H9 (cell line): ENCODE measurements around the gene CEP152. TPM values are rescaled to one million over a fixed set of nuclear protein-coding genes. Genes with fewer than 3 reads are reported as not detected.

ENCODE experiments used
- DNase-seq: peaks from one replicate; pipeline ENCODE4 v3.0.0-alpha.2; 2017
- H2AFZ ChIP-seq: one replicate; pipeline ENCODE4 v1.6.1; 2013; ENCODE audit warnings: mild to moderate bottlenecking, low read length, control low read depth, moderate library complexity
- H2AK5ac ChIP-seq: 2 replicates; pipeline ENCODE4 v1.6.1; 2013; ENCODE audit warnings: low read length, control low read depth, mixed read lengths; ENCODE audit not compliant: insufficient read length
- H2BK120ac ChIP-seq: one replicate; pipeline ENCODE4 v1.6.1; 2013; ENCODE audit warnings: low read depth, mild to moderate bottlenecking, low read length, control low read depth, inconsistent platforms; ENCODE audit not compliant: poor library complexity, severe bottlenecking
- H2BK12ac ChIP-seq: 2 replicates; pipeline ENCODE4 v1.6.1; 2013; ENCODE audit warnings: low read length, control low read depth, mixed read lengths, low read depth; ENCODE audit not compliant: insufficient read length
- H2BK15ac ChIP-seq: 2 replicates; pipeline ENCODE4 v1.6.1; 2013; ENCODE audit warnings: low read depth, low read length, control low read depth
- H2BK20ac ChIP-seq: one replicate; pipeline ENCODE4 v1.6.1; 2013; ENCODE audit warnings: low read depth, mild to moderate bottlenecking, low read length, control low read depth, inconsistent platforms; ENCODE audit not compliant: poor library complexity, severe bottlenecking
- H2BK5ac ChIP-seq: 2 replicates; pipeline ENCODE4 v1.6.1; 2013; ENCODE audit warnings: low read length, control low read depth, mixed read lengths; ENCODE audit not compliant: insufficient read length
- H3K14ac ChIP-seq: 2 replicates; pipeline ENCODE4 v1.6.1; 2013; ENCODE audit warnings: low read length, control low read depth; ENCODE audit not compliant: insufficient read depth
- H3K18ac ChIP-seq: 2 replicates; pipeline ENCODE4 v1.6.1; 2013; ENCODE audit warnings: low read depth, mild to moderate bottlenecking, mixed read lengths, low read length, control low read depth; ENCODE audit not compliant: insufficient read length
- H3K23ac ChIP-seq: 2 replicates; pipeline ENCODE4 v1.6.1; 2013; ENCODE audit warnings: low read length, control low read depth, mixed read lengths, low read depth; ENCODE audit not compliant: insufficient read length
- H3K23me2 ChIP-seq: 2 replicates; pipeline ENCODE4 v1.6.1; 2013; ENCODE audit warnings: low read depth, mild to moderate bottlenecking, mixed read lengths, low read length, control low read depth; ENCODE audit not compliant: insufficient read length, poor library complexity, severe bottlenecking
- H3K27ac ChIP-seq: 2 replicates; pipeline ENCODE4 v1.5.1; 2013; ENCODE audit warnings: low read length, control low read depth, mixed read lengths, low read depth; ENCODE audit not compliant: insufficient read length
- H3K27me3 ChIP-seq: 2 replicates; pipeline ENCODE4 v1.6.1; 2013; ENCODE audit warnings: low read length, control low read depth, inconsistent platforms; ENCODE audit not compliant: insufficient read depth
- H3K4ac ChIP-seq: 2 replicates; pipeline ENCODE4 v1.6.1; 2013; ENCODE audit warnings: low read depth, mild to moderate bottlenecking, control low read depth, inconsistent platforms, low read length, moderate library complexity
- H3K4me1 ChIP-seq: 2 replicates; pipeline ENCODE4 v1.6.1; 2013; ENCODE audit warnings: low read length, control low read depth, inconsistent platforms; ENCODE audit not compliant: insufficient read depth
- H3K4me2 ChIP-seq: 2 replicates; pipeline ENCODE4 v1.6.1; 2013; ENCODE audit warnings: low read length, control low read depth, mixed read lengths; ENCODE audit not compliant: insufficient read length, insufficient read depth
- H3K56ac ChIP-seq: 2 replicates; pipeline ENCODE4 v1.6.1; 2013; ENCODE audit warnings: low read depth, mild to moderate bottlenecking, mixed read lengths, low read length, control low read depth; ENCODE audit not compliant: insufficient read length
- H3K79me1 ChIP-seq: 2 replicates; pipeline ENCODE4 v1.6.1; 2013; ENCODE audit warnings: low read depth, mild to moderate bottlenecking, moderate library complexity, low read length, control low read depth, inconsistent platforms; ENCODE audit not compliant: insufficient read depth, poor library complexity, severe bottlenecking
- H3K79me2 ChIP-seq: 2 replicates; pipeline ENCODE4 v1.6.1; 2013; ENCODE audit warnings: low read length, control low read depth, inconsistent platforms; ENCODE audit not compliant: insufficient read depth
- H3K9ac ChIP-seq: 2 replicates; pipeline ENCODE4 v1.6.1; 2013; ENCODE audit warnings: low read length, control low read depth, mixed read lengths; ENCODE audit not compliant: insufficient read length; ENCODE audit errors: extremely low read depth
- H3K9me3 ChIP-seq: one replicate; pipeline ENCODE4 v1.6.1; 2013; ENCODE audit warnings: low read depth, low read length, inconsistent platforms; ENCODE audit not compliant: control insufficient read depth
- H3T11ph ChIP-seq: one replicate; pipeline ENCODE4 v1.6.1; 2013; ENCODE audit warnings: mild to moderate bottlenecking, low read length, control low read depth, inconsistent platforms
- H4K20me1 ChIP-seq: one replicate; pipeline ENCODE4 v1.6.1; 2013; ENCODE audit not compliant: control insufficient read depth, insufficient read length, insufficient read depth
- H4K5ac ChIP-seq: 2 replicates; pipeline ENCODE4 v1.6.1; 2013; ENCODE audit warnings: low read depth, mild to moderate bottlenecking, mixed read lengths, low read length, control low read depth; ENCODE audit not compliant: insufficient read length
- H4K8ac ChIP-seq: replicated peaks from 2 replicates; pipeline ENCODE4 v1.6.1; 2013; ENCODE audit warnings: low read length, control low read depth, mixed read lengths, low read depth; ENCODE audit not compliant: insufficient read length
- H4K91ac ChIP-seq: 2 replicates; pipeline ENCODE4 v1.6.1; 2013; ENCODE audit warnings: low read depth, mild to moderate bottlenecking, moderate library complexity, mixed read lengths, low read length, control low read depth; ENCODE audit not compliant: insufficient read length
- H3K27ac Mint-ChIP-seq, 3 experiments: 2 replicates in 2 of 3; 3 replicates in 1 of 3; pipeline ENCODE4 v1.8.0; 2020 to 2021; ENCODE audit warnings: mixed read lengths in 3 of 3, mild to moderate bottlenecking in 1 of 3, moderate library complexity in 1 of 3
- H3K27me3 Mint-ChIP-seq: 2 replicates; pipeline ENCODE4 v1.8.0; 2021; ENCODE audit warnings: low read depth, mild to moderate bottlenecking, moderate library complexity, mixed read lengths
- H3K36me3 Mint-ChIP-seq, 3 experiments: 2 replicates in 2 of 3; 3 replicates in 1 of 3; pipeline ENCODE4 v1.8.0; 2020 to 2021; ENCODE audit warnings: low read depth in 3 of 3, mixed read lengths in 3 of 3; ENCODE audit not compliant: insufficient read depth in 1 of 3
- H3K4me1 Mint-ChIP-seq, 2 experiments: 2 replicates each; pipeline ENCODE4 v1.8.0; 2020; ENCODE audit warnings: mixed read lengths in 2 of 2
- H3K4me3 Mint-ChIP-seq, 2 experiments: 2 replicates in 1 of 2; 3 replicates in 1 of 2; pipeline ENCODE4 v1.8.0; 2020 to 2021; ENCODE audit warnings: mild to moderate bottlenecking in 2 of 2, mixed read lengths in 2 of 2, moderate library complexity in 1 of 2
- H3K9me3 Mint-ChIP-seq, 2 experiments: 2 replicates in 1 of 2; 3 replicates in 1 of 2; pipeline ENCODE4 v1.8.0; 2020; ENCODE audit warnings: mild to moderate bottlenecking in 2 of 2, mixed read lengths in 2 of 2, moderate library complexity in 1 of 2
- WGBS: extraction: QIAGEN DNeasy Blood & Tissue Kit; methylation state at CpG from one replicate; pipeline ENCODE4 v1.1.7; 2013; ENCODE audit warnings: missing lambda C conversion rate, low lambda C conversion rate, mixed read lengths; ENCODE audit not compliant: insufficient read length; ENCODE audit errors: extremely low coverage; 5-methylcytosine and 5-hydroxymethylcytosine counted together
- total RNA-seq: library from RNA; stranded (reverse); gene quantifications from 2 replicates; pipeline ENCODE4 v1.2.1, GENCODE V29; 2021
- TF ChIP-seq, protein P1 (sequence below): fragments of 200-600 bp; sonication (generic); conservative IDR thresholded peaks from 3 replicates; pipeline ENCODE4 v1.8.0; 2021; ENCODE audit warnings: antibody characterized with exemption, mild to moderate bottlenecking

CEP152 gene
- total RNA-seq, 1 experiment from 2014 or later = 10.9 TPM

DNA sequence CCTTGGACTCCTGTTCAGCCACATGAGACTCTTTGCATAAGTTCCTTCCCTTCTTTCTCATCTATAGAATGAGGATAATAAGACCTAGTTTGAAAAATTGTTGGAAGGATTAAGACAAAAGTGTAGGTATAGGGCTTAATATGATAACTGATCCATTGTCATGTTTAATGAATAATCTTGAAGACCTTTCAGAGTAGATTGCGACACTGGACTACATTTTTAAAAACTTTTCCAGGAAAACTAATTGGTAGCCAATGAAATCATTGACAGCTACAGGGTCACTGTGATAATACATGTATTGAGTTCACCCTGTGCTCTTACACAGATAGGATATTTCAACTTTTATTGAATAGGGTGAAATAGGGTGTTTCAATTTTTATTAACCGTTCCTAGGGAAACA is 86.9 kb downstream of the CEP152 start:
- no CpG with 5 or more reads among the region's 2 CpGs for WGBS
- no peaks in the 10 kb centered on the region; the same call in 1 of the 2 replicates for H3K27me3 Mint-ChIP-seq

More for the DNA sequence above, 86.9 kb downstream of the CEP152 start:
- H2BK5ac ChIP-seq = no peak overlapping the region
- no peaks in the 10 kb centered on the region for H3K79me2 ChIP-seq
- no peaks in the 10 kb centered on the region for H4K20me1 ChIP-seq
- H3K23ac ChIP-seq = no peak overlapping the region
- no peak for DNase-seq
- no peaks in the 10 kb centered on the region for H3K4me1 ChIP-seq
- no peak overlapping the region for H2AFZ ChIP-seq
- TF ChIP-seq, protein P1, sequence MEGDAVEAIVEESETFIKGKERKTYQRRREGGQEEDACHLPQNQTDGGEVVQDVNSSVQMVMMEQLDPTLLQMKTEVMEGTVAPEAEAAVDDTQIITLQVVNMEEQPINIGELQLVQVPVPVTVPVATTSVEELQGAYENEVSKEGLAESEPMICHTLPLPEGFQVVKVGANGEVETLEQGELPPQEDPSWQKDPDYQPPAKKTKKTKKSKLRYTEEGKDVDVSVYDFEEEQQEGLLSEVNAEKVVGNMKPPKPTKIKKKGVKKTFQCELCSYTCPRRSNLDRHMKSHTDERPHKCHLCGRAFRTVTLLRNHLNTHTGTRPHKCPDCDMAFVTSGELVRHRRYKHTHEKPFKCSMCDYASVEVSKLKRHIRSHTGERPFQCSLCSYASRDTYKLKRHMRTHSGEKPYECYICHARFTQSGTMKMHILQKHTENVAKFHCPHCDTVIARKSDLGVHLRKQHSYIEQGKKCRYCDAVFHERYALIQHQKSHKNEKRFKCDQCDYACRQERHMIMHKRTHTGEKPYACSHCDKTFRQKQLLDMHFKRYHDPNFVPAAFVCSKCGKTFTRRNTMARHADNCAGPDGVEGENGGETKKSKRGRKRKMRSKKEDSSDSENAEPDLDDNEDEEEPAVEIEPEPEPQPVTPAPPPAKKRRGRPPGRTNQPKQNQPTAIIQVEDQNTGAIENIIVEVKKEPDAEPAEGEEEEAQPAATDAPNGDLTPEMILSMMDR = no peak
- H2BK120ac ChIP-seq = no peak overlapping the region
- H3K14ac ChIP-seq = no peak overlapping the region
- H3K27ac Mint-ChIP-seq = no peak overlapping the region
- H3K23me2 ChIP-seq = no peaks in the 10 kb centered on the region
- no peaks in the 10 kb centered on the region for H3K27me3 ChIP-seq
- H3K4me2 ChIP-seq = no peak overlapping the region
- H4K8ac ChIP-seq = no peak overlapping the region
- H2BK12ac ChIP-seq = no peak overlapping the region
- no peak overlapping the region for H4K91ac ChIP-seq
- H2BK20ac ChIP-seq = no peak overlapping the region
- H2AK5ac ChIP-seq = no peak overlapping the region
- no peak overlapping the region for H2BK15ac ChIP-seq
- H4K5ac ChIP-seq = no peak overlapping the region
- H3K4me3 Mint-ChIP-seq = no peak overlapping the region
- no peak overlapping the region for H3T11ph ChIP-seq
- H3K9me3 ChIP-seq = no peaks in the 10 kb centered on the region
- no peak overlapping the region for H3K27ac ChIP-seq
- no peak overlapping the region for H3K4ac ChIP-seq
- H3K9ac ChIP-seq = no peak overlapping the region
- H3K79me1 ChIP-seq = no peaks in the 10 kb centered on the region
- H3K56ac ChIP-seq = no peak overlapping the region
- no peaks in the 10 kb centered on the region for H3K9me3 Mint-ChIP-seq
- no peak overlapping the region for H3K18ac ChIP-seq
- H3K4me1 Mint-ChIP-seq = no peaks in the 10 kb centered on the region
- no peaks in the 10 kb centered on the region; a peak in 1 of 7 replicates for H3K36me3 Mint-ChIP-seq
